CD4-positive, alpha-beta T cell treated with Interleukin-10 for 1 hour (primary cell): ENCODE measurements around the gene ETV1.
"Not testable (repeated sequence)": the region's sequence is repeated elsewhere in the genome, so short reads cannot be mapped to it uniquely, and the experiment has no call there.

ENCODE experiments used
- DNase-seq: peaks from one replicate; pipeline ENCODE4 v3.0.0-alpha.2; 2020

Gene ETV1

DNA sequence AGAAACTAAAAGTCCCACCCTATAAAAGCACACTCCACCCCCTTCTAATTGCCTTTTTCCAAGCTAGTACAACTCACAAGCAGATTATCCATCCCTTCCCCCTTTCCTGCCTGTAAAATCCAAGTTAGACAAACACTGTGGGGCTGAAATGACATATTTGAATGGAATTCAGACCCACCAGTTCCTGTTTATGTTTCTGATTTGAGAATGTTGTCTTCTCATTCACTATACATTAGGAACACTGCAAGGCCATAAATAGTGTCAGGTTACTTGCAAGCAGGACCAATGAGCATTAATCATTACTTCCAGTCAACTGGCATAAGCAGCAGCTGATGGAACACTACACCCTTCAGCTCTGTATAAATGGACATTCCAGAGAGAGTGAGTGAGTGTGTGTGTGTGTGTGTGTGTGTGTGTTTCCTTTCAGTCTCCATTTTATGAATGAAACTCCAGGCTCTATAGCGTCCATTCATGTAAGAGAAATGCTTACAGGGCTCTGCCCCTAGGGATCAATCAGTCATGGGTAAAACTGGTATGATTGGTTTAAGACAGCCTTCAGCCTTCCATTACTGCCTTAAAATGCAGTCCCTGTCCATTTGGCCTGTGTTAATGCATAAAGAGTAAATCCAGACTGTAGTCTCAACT, 69.3 kb downstream of the ETV1 start:
- DNase-seq: no peak

GRCh38 chr7:13918333-13918732, 71.1 kb downstream of the ETV1 start:
- DNase-seq: not testable (repeated sequence)

GRCh38 chr7:13917103-13917502, 72.4 kb downstream of the ETV1 start:
- DNase-seq: not testable (repeated sequence)

DNA sequence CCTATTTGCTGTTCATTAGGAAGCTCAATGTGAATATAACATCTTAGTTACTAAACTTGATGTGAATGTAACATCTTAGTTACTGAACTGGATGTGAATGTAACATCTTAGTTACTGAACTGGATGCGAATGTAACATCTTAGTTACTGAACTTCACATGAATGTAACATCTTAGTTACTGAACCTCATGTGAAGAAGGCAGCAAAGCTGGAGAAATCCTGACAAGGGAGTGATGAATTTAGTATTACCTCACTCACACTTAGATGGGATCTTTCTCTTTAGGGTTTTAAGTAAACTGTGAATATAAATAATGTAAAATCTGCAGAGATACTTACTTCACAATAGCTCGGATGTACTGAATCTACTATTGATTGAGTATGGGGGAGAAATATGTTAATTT, 73.6 kb downstream of the ETV1 start:
- no peak for DNase-seq

DNA sequence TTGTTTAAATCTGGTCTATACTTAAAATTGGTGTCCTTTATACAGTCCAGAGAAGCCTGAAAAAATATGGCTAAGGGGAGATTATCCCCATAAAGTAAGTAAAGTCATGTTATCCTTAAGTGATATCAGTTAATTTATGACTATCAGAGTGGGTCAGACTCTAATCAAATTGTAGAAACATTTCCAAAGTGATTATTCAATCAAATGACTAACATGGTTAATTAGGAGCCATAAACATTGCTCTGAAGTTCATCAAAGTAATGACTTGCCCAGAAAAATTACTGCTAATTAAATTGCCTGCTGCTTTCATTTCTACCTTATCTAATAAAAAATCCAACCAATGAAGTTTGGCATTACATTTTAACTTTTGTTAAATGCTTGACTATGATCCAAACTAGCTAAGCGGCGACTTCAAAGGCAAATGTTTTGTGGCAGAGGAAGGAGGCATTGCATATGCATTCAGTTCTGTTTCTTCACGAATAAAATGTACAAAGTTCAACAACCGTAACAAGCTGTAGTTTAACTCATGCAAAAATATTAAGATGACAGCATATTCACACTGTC, 76.7 kb downstream of the ETV1 start:
- no peak for DNase-seq

- DNase-seq: no peak
These were observed 77.6 kb downstream of the ETV1 start for GRCh38 chr7:13911909-13912308.

GRCh38 chr7:13910805-13911551, 78.5 kb downstream of the ETV1 start:
- peak; percentile 16 for DNase-seq

DNA sequence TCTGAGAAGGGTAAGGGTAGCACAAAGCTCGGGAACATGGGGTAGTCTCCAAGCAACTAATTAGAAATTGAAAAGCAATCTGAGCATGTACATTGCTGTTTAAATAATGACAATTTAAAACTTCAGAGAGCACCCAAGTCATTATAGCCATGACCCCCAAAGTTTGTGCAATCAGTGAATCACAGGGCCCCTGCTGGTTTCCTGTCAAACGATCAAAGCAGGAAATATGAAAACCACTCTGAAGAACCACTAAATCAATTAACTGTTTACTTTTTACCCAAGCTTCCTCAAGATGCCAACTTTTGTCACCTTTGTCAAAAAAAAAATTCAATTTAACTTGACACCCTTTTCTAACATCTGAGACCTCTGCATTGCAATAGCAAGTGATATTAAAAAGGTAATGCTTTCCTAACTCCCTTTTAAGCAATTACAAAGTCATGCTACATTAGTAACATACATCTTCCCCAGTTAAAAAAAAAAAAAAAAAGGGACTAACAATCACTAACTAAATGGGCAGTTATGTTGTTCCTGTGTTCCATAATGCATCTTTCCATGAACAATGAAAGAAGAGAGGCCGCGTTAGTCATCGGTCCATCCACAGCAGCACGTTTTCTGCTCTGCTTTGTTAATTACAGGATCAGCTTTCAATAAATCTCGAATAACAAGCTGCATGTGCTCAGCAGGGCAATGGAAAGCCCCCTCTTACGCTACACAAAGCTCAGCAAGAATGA, 80.6 kb downstream of the ETV1 start:
- peak; percentile 42 for DNase-seq

DNA sequence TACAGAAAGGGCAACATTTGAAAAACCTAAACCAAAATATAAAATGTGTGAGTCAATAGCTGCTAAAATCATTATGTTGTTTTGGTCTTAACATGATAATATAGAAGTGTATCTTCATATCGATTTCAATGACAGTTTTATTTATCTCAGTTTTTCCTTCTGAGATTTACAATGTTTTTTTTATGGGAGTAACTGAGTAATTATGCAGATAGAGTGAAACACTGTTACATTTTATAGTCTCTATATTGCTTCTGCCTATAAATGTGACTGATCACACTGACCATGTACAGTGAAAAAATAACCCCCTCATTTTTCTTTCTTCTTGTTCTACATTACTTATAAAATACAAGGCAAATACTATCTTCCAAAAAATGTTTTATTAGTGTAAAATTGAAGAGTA, 81.6 kb downstream of the ETV1 start:
- no peak for DNase-seq

DNA sequence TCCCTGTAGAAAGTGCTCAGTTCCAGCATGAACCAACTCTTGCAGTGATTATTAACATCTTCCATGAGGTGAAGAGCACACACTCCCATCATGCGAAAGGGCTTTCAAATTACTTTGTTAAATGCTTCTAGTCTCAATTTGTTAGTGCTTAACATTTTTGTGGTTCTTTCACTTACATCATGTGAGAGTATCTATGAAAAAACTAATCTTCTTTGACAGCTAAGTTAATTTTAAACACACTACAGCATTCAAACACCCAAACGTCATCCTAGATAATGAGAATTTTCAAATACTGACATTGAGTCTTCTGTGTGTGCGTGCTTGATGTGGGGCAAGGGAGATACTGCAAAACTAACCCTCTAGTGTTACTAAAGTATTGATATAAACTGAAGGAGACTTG, 84.8 kb downstream of the ETV1 start:
- DNase-seq: no peak

DNA sequence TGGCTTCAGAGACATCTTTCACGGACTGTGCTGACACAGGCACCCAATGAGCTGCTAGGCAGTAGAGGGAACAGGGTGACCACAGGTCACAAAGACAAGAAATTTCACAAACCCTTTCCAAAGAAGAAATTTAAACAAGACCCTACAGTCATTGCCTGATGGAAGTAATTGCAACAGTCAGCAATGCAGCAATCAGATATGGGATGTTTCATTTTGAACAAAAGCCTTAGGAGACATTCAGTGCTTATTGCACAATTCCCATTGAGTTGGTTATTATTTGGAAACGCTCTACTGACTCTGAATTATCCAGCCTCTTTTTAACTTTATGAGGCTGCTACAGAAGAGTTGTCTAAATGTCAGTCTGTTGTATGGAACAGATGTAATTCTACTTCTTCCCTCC, 85.5 kb downstream of the ETV1 start:
- DNase-seq: no peak

DNA sequence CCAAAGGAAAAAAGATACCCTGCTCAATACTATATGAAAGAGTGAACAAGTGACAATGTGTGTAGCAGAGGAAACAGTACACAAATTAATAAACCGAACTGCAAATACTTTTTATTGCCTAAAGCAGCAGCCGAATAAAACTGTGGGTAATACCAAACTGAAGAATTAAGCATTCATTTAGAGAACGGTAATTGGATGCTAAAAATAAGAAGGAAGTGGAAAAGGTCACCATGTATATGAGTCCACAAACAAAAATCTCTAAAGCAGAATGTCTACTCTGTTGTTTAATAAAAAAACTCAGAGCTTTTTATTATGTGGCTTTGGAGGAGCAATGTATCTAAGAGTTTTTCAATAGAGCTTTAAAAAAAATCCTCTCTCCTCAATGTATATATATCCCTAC, 87.9 kb downstream of the ETV1 start:
- no peak for DNase-seq

DNA sequence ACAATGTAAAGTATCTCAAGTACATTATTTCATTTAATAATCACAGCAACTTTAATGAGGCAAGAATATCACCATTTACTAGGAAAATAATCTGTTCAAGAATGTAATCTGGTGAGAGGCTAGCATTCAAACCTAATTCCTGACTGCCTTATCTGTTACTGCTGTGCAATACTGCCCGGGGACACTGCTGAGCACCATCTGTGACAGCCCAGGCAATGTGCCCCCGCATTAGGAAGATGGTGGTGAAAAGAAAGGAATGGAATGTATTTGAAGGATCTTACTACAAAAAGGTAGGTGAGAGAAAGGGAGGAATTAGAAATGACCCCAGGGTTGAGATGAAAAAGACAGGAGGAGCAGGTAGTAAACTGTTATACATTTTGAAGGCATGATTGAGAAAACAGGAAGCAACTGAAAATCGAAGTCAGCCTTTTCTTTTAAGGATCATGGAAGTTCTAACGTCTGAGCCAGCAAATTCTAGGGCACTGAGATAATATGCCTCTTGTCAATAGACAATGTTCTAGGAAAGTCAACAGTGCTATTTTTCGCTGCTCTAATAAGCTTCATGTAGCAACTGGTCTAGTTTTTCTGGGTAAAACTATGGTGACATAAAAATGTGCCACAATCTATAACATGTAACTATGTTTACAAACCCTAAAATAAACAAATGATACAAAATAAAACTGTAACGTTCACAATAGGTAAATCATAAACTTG, 90.4 kb downstream of the ETV1 start:
- no peak for DNase-seq

DNA sequence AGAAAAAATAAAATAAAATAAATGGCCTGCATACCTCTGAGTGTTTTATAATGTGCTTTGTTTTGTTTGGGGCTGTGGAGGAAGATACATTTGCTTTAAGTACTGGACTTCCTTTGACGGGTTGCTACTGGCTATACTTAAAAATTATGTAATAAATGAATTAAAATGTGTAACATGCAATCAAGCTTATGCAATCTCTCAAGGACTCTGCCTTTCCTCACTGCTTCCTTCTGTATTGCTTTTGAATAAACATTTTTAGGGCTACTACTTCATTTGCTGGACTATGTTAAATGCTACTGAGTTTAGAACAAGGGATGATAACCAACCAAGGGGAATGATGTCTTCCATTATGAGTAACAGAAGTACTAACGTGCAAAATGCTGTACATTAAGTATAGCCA, 91.6 kb downstream of the ETV1 start:
- DNase-seq: no peak

DNA sequence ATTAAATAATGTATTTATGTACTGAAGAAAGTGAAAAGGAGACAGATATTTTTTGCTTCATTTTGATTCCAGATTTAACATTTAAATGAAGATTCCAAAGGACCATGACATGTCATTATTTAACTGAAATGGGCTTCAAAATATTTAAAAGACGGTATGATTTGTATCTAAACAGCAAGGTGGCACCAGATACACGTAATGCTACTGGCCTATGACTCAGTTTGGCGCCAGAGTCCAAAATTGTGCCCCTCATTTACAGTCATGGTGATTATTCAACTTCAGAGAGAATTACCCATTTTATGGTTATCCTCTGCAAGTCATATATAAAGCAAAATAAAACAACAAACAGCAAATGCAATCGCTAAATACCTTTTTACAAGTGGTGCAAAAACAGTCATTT, 94.5 kb downstream of the ETV1 start:
- no peak for DNase-seq

GRCh38 chr7:13894377-13894776, 95.1 kb downstream of the ETV1 start:
- DNase-seq: no peak

DNA sequence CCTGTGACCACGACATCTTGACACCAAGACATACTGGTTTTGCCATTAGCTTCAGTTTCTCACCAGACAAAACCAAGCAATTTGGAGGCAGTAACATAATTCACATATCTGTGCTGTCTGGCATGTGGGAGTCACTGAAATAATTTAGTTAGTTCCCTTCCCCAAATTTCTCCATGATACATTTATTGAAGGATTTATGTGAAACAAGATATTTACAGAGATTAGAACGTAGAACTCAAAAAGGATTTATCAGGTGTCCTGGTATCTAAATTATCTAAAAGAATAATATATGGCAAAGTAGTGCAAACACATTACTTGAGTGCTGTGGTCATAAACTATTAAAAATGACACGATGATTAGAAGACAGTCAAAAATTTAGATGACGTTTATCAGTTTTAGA, 98.7 kb downstream of the ETV1 start:
- DNase-seq: no peak

DNA sequence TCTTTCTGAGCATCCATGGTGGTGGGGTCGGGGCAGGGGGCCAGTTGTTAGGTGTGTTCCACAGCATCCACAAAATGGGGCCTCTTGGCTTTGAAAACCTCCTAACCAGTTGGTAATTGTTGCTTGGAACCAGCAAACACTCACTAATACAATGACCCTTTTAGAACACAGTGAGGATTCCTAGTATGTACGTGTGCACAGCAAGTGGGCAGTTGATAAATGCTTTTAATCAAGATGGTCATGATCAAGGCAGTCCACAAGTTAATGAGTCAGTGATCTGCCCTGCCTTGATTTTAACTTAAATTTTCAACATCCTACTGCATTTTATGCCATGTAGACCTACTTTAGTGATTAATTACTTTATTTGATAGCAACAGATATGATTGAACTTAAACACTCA, 103.1 kb downstream of the ETV1 start:
- DNase-seq: no peak

DNA sequence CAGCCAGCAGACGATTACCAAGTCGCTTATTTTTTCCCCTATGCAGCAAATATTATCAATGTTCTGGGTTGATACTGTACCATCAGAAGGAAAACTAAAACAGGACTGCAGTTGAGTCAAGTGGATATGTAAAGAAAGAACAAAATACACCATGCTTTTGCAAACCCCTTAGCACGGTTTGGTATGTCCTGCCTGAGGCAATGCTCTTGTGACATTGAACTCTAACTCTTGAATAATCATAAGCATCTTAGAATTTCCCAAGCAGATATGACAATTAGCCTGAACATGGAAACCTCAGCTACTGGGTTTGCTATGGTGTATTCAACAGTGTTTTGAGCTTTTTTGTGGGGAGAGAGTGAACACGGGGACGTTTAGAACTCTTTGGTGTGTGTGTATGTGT, 107.4 kb downstream of the ETV1 start:
- DNase-seq: no peak

GRCh38 chr7:13880789-13881188, 108.7 kb downstream of the ETV1 start:
- DNase-seq: no peak

DNA sequence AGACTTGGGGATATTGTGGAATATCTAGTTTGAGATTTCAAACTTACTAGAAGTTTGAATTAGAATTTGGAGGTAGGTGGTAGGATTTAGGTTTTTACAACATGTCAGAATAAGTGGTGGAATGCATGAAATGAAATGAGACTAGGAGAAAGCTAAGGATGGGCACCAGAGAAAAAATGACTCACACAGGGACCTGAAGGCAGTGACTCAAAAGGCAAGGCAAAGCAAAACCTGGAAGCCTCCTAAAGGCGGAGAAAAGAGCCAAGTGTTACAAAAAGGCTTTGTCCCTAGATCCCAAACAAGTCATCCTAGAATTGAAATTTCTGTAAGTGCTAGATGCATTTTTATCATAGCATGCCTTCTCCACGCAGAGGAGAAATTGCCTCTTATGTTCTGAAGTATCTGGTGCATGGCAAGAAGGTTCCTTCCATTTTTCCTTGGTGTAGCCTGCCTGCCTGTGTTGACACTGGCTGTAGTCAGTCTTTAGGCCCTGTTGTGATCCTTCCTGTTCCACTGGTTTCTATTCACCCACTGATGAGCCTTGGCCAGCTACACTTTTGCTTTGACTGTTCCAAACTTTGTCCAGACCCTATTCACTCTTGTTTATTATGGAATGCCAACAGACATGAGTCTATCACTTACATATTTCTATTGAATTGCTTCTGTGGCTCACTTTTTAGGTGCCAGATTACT, 109.3 kb downstream of the ETV1 start:
- DNase-seq: no peak

GRCh38 chr7:13879143-13879542, 110.3 kb downstream of the ETV1 start:
- DNase-seq: no peak

DNA sequence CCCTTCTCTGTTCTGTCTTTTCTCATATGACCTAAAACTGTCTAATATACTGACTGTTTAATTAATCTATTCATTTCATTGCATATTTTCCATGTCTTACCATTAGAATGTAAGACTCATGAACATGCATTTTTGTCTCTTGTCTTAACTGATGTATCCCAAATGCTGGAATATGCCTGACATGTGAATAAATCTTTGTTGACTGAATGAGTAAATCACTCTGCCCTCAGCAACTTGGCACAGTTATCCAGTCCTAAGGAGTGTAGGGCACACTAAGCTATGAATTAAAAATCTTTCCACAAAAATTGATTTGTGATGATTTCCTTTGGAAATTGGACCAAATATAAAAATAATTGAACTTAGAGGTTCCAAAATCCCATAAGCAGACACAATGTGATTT, 111.3 kb downstream of the ETV1 start:
- DNase-seq: no peak
